GM18505 (cell line): Measurements from ENCODE around the gene KDM7A.
"Not testable (repeated sequence)": the region's sequence is repeated elsewhere in the genome, so short reads cannot be mapped to it uniquely, and the experiment has no call there.

Experiments used
- ATAC-seq: cut with Tn5 transposase; IDR thresholded peaks from one replicate; pipeline ENCODE4 v1.9.1; 2021; ENCODE audit not compliant: unreplicated experiment
- POLR2A ChIP-seq: IDR thresholded peaks from 4 replicates; pipeline ENCODE4 v1.6.1; 2011; ENCODE audit warnings: borderline replicate concordance; ENCODE audit not compliant: insufficient read depth, insufficient read length; ENCODE audit errors: extremely low read depth

Gene KDM7A

DNA sequence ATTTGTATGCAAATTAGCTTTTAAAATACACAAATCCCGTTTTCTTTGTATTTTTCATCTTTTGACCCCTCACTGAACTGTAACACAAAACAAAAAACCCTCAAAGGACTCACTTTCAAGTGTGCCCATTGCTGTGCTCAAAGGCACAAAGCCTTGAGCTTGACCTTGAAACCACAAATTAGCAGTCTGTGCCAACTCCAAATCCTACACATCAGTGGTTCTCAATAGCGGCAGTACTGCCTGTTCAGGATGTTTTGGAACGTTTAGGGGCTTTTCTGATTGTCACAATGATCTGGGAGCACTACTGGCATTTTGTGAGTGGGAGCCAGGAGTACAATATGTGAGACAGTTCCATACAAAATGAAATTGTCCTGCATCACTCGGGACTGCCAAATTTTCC lies 55.5 kb downstream of the KDM7A start:
- ATAC-seq = no peak
- TF ChIP-seq POLR2A = no peak

DNA sequence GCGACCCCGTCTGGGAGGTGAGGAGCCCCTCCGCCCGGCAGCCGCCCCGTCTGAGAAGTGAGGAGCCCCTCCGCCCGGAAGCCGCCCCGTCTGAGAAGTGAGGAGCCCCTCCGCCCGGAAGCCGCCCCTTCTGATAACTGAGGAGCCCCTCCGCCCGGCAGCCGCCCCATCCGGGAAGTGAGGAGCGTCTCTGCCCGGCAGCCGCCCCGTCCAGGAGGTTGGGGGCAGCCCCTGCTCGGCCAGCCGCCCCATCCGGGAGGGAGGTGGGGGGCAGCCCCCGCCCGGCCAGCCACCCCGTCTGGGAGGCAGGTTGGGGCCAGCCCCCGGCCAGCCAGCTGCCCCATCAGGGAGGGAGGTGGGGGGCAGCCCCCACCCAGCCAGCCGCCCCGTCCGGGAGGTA lies 62.0 kb downstream of the KDM7A start:
- ATAC-seq = not testable (repeated sequence)

DNA sequence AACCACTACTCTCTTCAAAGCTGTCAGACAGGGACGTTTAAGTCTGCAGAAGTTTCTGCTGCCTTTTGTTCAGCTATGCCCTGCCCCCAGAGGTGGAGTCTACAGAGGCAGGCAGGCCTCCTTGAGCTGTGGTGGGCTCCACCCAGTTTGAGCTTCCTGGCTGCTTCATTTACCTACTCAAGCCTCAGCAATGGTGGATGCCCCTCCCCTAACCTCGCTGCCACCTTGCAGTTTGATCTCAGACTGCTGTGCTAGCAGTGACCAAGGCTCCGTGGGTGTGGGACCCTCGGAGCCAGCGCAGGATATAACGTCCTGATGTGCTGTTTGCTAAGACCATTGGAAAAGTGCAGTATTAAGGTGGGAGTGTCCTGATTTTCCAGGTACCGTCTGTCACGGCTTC lies 68.0 kb downstream of the KDM7A start:
- ATAC-seq = not testable (repeated sequence)

DNA sequence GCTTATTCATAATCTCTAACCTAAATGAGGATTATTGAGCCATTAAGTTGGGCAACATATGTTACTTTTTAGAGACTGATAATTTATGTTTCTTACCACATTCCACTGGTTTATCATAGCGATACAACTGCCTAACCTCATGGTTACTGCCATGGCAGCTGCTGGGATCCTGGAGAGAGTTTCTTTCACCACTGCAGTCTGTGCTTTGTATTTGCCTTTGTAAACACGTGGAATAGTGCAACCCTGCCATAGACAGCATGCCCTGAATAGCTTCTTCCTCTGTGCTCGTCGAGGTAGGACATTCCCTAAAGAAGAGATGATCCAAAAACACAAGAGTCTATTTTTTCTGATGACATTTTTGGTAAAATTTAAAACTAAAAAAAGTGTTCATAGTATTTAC lies 80.3 kb downstream of the KDM7A start:
- no peak for ATAC-seq

DNA sequence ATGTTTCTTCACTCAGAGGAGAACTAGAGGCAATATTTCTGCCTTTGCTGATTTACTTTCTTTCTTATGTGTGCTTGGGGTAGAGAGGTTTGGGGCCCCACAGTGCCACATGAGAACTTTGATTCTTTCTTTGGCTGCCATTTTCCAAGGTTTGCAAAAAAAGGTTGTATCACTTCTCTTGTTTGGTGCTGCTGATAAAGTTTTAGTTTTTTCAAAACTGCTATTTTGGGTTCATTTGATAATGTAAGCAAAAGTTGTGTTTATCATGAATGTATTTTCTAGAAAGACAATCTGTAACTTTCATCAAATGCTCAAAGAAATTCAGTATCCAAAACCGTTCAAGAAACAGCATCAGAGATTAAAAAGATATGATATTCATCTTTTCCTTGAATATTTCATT lies 83.4 kb downstream of the KDM7A start:
- no peak for TF ChIP-seq POLR2A
- no peak for ATAC-seq

More for the DNA sequence above, 80.3 kb downstream of the KDM7A start:
- no peak for TF ChIP-seq POLR2A

DNA sequence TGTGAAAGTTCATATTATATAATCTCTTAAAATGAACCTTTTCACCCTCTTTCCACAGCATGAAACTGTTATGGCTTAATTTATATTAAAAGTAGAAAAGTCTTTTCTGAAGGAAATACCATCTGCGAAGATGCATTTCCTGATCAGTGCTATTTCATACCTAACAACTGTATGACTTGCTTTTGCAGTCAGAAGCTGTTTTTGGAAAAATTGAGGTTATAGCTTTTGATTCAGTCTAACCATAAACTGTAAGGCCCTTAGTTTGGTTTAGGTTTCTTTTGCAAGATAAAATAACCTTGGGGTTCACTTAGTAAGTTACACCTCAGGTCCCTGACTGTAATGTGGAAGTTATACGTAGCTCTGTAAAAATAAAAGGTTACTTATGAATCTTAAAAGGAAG lies 91.3 kb downstream of the KDM7A start:
- no peak for ATAC-seq
- no peak for TF ChIP-seq POLR2A

DNA sequence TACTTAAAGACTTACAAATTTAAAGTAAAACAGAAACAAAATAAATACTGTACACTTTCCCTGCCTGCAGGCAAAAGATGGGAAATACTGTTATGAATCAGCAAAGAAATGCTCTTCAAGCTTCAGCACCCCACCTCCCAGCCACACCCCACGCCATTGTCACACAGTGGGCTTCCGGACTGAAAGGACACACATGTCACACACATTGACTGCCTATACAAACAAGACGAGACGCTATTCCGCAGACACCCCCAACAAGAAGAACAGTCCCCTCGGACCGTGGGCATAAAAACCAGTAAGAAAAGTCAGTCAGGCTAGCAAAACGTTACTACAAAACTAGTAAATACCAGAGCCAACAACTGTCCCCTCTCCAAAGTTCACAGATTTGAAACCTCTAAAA lies 91.8 kb downstream of the KDM7A start:
- peak; percentile 92 for ATAC-seq
- no peak for TF ChIP-seq POLR2A

DNA sequence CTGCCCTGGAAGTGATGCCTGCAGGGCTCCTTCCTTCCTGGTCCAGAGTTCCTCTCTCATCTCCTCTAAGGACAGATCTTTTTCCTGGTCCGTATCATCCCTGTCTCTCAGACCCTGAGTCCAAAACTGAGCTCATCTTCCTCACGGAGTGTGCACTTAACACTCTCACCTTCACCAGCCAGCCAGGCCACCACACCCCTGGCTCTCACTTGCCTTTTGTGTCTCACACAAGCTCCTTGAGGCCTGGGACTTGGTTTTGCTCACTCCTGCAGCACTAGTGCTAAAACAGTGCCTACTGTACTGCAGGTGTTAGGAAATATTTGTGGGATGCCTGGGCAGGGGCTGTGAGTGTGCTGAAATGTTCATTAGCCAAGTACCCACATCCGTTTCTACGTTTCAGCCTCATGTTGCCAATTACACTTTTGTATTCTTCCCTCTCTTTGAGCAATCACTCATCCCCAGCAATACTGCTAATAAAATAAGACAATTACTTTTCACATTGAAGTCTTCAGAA lies 92.6 kb downstream of the KDM7A start:
- ATAC-seq = no peak
- TF ChIP-seq POLR2A = no peak

DNA sequence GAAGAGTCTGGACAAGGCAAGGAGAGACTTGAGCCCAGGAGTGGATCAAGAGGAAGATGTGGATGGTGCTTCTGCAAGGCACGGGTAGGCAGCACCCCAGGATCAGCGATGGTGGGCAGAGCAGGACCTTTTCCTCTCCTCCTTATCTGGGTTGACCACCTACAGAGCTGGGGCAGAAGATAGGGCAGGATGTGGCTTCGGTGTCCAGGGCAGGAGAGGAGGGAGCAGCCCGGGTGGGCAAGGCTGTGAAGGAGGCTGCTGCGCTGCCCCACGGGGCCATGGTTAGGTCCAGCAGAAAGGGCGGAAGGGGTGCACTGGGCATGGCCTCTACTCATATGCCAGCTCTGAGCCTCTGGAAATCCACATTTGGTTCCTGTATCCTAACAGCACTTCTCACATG lies 94.0 kb downstream of the KDM7A start:
- no peak for ATAC-seq
- TF ChIP-seq POLR2A = no peak

DNA sequence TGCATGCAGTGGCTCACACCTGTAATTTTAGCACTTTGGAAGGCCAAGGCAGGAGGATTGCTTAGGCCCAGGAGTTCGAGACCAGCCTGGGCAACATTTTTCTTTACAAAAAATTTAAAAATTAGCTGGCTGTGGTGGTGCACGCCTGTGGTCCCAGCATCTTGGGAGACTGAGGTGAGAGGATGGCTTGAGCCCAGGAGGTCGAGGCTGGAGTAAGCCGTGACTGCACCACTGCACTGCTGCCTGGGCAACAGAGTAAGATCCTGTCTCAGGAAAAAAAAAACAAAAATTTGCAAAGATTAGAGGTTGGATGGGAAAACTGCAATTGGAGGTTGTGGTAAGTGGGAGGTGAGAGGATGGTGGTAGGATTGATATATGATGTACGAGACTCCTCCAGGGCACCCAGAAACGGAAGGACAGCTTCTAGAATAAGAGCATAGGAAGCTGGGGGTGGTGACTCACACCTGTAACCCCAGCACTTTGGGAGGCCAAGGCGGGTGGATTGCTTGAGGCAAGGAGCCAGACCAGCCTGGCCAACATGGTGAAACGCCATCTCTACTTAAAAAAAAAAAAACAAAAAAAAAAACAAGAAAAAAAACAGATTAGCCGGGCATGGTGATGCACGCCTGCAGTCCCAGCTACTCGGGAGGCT lies 94.9 kb downstream of the KDM7A start:
- no peak for TF ChIP-seq POLR2A
- no peak for ATAC-seq

DNA sequence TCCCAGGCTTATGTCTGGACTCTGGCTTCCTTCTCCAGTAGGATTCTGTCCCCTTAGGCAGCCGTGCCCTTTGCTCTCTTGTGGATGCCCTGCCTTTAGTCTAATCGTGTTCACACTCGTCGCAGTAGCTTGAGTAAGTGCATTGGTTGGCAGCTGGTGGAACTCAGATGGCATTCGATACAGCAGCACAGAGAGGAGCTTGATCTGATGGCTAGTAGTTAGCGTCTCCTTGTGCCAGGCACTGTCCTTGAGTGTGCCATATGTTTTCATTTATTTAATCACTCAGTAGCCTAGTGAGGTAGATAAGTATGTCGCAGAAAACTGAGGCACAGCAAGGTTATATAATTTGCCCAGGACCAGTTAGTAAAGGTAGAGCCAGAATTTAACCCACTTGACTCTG lies 95.9 kb downstream of the KDM7A start:
- ATAC-seq = no peak
- TF ChIP-seq POLR2A = no peak

DNA sequence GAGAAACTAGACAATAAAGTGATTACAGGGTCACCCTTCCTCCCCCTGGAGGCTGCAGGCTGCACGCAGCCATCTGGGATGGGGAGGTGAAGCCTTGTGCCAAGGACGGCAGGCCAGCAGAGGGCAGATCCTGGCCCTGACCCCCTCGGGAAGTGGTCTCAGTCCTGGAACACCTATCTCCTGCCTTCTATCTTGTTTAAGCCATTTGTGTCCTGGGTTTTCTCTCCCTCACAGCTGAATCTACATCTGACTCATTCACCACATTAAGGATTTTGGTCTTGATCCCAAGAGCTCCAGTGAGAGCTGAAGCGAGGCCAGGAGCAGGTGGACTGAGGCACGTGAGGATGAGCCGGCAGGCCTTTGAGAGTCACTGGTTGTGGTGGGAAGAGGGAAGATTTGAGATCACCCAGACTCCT lies 97.7 kb downstream of the KDM7A start:
- TF ChIP-seq POLR2A = no peak
- ATAC-seq = no peak

DNA sequence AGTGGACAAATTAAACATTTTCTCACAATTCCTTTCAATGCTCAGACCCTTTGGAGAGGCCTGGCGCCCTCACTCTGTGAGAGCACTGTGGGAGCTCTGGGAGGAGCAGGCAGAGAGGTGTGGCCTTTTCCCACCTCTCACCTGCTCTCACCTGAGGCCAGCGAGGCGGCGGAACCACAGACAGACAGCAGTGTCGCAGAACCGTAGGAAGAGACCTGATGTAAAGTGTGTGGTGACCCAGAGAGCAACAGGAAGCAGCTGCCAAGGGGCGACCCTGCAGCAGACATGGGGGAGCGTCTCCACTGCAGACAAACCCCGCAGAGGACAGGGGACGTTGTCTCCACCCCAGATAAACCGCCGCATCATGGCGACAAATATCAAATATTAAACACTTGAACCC lies 98.4 kb downstream of the KDM7A start:
- TF ChIP-seq POLR2A = no peak
- no peak for ATAC-seq

DNA sequence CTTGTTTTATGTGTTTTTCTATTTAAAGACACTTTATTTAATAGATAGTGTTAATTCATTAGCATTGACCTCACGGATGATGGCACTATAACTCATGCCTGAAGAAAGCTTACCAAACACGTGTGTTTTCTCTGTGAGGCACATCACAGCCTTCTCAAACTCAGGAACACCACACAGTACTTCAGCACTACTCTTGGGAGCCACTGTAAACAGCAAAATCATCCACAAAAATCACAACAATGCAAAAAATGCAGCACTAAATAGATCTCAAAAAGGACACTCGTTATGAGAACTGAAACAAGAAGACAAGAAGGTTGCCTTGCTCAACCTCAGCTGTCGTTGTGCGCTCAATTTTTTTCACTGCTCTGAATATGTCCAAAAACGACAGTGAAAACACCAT lies 102.0 kb downstream of the KDM7A start:
- ATAC-seq = no peak
- no peak for TF ChIP-seq POLR2A

DNA sequence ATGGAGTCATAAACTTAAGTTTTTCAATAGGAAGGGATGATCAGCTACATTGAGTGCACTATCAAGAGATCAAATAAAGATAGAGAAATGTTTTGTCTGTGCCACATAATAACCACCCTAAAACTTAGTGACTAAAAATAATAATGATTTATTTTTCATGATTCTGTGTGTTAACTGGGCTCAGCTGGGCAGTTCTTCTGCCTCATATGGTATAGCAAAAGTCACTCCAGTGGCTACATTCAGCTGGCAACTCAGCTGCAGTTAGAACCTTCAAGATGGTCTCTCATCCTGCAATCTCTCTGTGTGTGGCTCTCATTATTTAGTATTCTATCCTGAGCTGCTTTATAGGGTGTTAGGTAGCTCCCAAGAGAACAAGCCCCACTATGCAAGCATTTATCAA lies 106.2 kb downstream of the KDM7A start:
- no peak for TF ChIP-seq POLR2A
- ATAC-seq = no peak
